COLO668 (cell line): ENCODE results near the gene TAF5L.
"Not testable (repeated sequence)": the region's sequence is repeated elsewhere in the genome, so short reads cannot be mapped to it uniquely, and the experiment has no call there.

Experiments used
- DNase-seq: peaks from one replicate; lab custom pipeline; 2025; ENCODE audit not compliant: unreplicated experiment; lab: John Stamatoyannopoulos, UW

The TAF5L gene

GRCh38 chr1:229572286-229572685 lies 53.6 kb downstream of the TAF5L start:
- no peak for DNase-seq

- peak; percentile 25 for DNase-seq
Measured at GRCh38 chr1:229570891-229571516, 54.9 kb downstream of the TAF5L start.

GRCh38 chr1:229570305-229570704 lies 55.6 kb downstream of the TAF5L start:
- DNase-seq: no peak

- DNase-seq: no peak
Measured at GRCh38 chr1:229567109-229567868, 58.6 kb downstream of the TAF5L start.

- DNase-seq: no peak
Measured at GRCh38 chr1:229563701-229564100, 62.2 kb downstream of the TAF5L start.

GRCh38 chr1:229563241-229563640 lies 62.7 kb downstream of the TAF5L start:
- no peak for DNase-seq

GRCh38 chr1:229562686-229563085 lies 63.2 kb downstream of the TAF5L start:
- DNase-seq: no peak

- DNase-seq: no peak
Measured at GRCh38 chr1:229561141-229561540, 64.8 kb downstream of the TAF5L start.

- not testable (repeated sequence) for DNase-seq
Measured at GRCh38 chr1:229560124-229560523, 65.8 kb downstream of the TAF5L start.

- not testable (repeated sequence) for DNase-seq
Measured at GRCh38 chr1:229559336-229559801, 66.6 kb downstream of the TAF5L start.

GRCh38 chr1:229558460-229559335 lies 67.2 kb downstream of the TAF5L start, which contains the start of gene ABCB10:
Gene ABCB10 (minus strand): TSS chr1:229558707. CDS start chr1:229558652, 55 bp downstream.
- peak; percentile 98 for DNase-seq

- DNase-seq: peak; percentile 74
Measured at GRCh38 chr1:229557913-229558414, 68.0 kb downstream of the TAF5L start.

GRCh38 chr1:229557200-229557850 lies 68.6 kb downstream of the TAF5L start:
- no peak for DNase-seq

GRCh38 chr1:229554886-229555621 lies 70.9 kb downstream of the TAF5L start:
- no peak for DNase-seq

GRCh38 chr1:229553621-229554130 lies 72.2 kb downstream of the TAF5L start:
- no peak for DNase-seq

- no peak for DNase-seq
Measured at GRCh38 chr1:229552732-229553131, 73.2 kb downstream of the TAF5L start.

GRCh38 chr1:229550812-229551567 lies 74.9 kb downstream of the TAF5L start:
- no peak for DNase-seq

- DNase-seq: no peak
Measured at GRCh38 chr1:229547542-229547941, 78.4 kb downstream of the TAF5L start.

- no peak for DNase-seq
Measured at GRCh38 chr1:229544587-229544986, 81.3 kb downstream of the TAF5L start.
